ENCODE data around the gene SLC35F2. TPM values are rescaled to one million over a fixed set of nuclear protein-coding genes. Genes with fewer than 3 reads are reported as not detected.

Gene SLC35F2, protein sequence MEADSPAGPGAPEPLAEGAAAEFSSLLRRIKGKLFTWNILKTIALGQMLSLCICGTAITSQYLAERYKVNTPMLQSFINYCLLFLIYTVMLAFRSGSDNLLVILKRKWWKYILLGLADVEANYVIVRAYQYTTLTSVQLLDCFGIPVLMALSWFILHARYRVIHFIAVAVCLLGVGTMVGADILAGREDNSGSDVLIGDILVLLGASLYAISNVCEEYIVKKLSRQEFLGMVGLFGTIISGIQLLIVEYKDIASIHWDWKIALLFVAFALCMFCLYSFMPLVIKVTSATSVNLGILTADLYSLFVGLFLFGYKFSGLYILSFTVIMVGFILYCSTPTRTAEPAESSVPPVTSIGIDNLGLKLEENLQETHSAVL
- 57.7 and 60.4 TPM in 2 replicates for polyA plus RNA-seq (2013)

- H3K4ac ChIP-seq (ENCODE audit: low read depth, low read length): peak within 1 kb of the TSS; percentile 96
These were observed at the start of gene SLC35F2 for GRCh38 chr11:107858217-107859070. SLC35F2 (minus strand) TSS chr11:107858787; CDS start chr11:107858767, 20 bp downstream.

GRCh38 chr11:107908211-107908610 lies 49.6 kb upstream of the SLC35F2 start:
- Histone ChIP-seq H2BK5ac (ENCODE audit: low read depth, low read length, poor library complexity) (no peak overlapping the region), H4K91ac (ENCODE audit: low read depth, low read length) (no peak overlapping the region), H3K4me3 (ENCODE audit: low read depth, low read length) (no peak overlapping the region), H3K9ac (ENCODE audit: low read length) (no peak overlapping the region), H2AFZ (ENCODE audit: insufficient read depth, low read length, poor library complexity) (no peak overlapping the region), H2AK5ac (ENCODE audit: low read length) (no peak overlapping the region), H2BK12ac (ENCODE audit: low read length) (no peak overlapping the region), H3K4me2 (ENCODE audit: low read length) (no peak overlapping the region), H4K12ac (ENCODE audit: low read depth, low read length) (no peak overlapping the region), H3K79me2 (ENCODE audit: control insufficient read depth, insufficient read depth, low read length, poor library complexity) (no peaks in the 10 kb centered on the region), H3K79me1 (ENCODE audit: low read length) (no peaks in the 10 kb centered on the region), H3K23ac (ENCODE audit: low read length) (no peak overlapping the region), H3K9me3 (ENCODE audit: insufficient read depth, low read depth, low read length) (no peaks in the 10 kb centered on the region), H3K36me3 (ENCODE audit: control insufficient read depth in 1 of 2, insufficient read depth in 2 of 2, low read length in 2 of 2) (no peaks in the 10 kb centered on the region), H3K27me3 (ENCODE audit: insufficient read depth, low read length) (no peaks in the 10 kb centered on the region), H2BK120ac (ENCODE audit: insufficient read depth, low read length, poor library complexity) (no peak overlapping the region), H3K4me1 (ENCODE audit: control insufficient read depth in 1 of 2, insufficient read depth in 2 of 2, low read length in 2 of 2) (no peaks in the 10 kb centered on the region), H4K8ac (ENCODE audit: low read depth, low read length) (no peak overlapping the region), H3K18ac (ENCODE audit: low read length) (no peak overlapping the region), H3K27ac (ENCODE audit: low read depth, low read length) (no peak overlapping the region), H3K4ac (ENCODE audit: low read depth, low read length) (no peak overlapping the region), H3K14ac (ENCODE audit: low read length) (no peak overlapping the region)
- WGBS (ENCODE audit: extremely low coverage, insufficient coverage, insufficient read length): no CpG with 5 or more reads among the region's 23 CpGs
- DNase-seq: peak; percentile 15 to 32

More at GRCh38 chr11:107858217-107859070, at the start of gene SLC35F2:
- WGBS (ENCODE audit: extremely low coverage, insufficient coverage, insufficient read length): no CpG with 5 or more reads among the region's 73 CpGs
- H4K12ac ChIP-seq (ENCODE audit: low read depth, low read length): peak within 1 kb of the TSS; percentile 77
- H3K36me3 ChIP-seq (ENCODE audit: control insufficient read depth in 1 of 2, insufficient read depth in 2 of 2, low read length in 2 of 2): no peaks in the 10 kb centered on the region
- peak within 1 kb of the TSS; percentile 80 for H3K18ac ChIP-seq (ENCODE audit: low read length)
- peak within 1 kb of the TSS; percentile 96 for H4K91ac ChIP-seq (ENCODE audit: low read depth, low read length)
- peak within 1 kb of the TSS; percentile 91 for H3K9ac ChIP-seq (ENCODE audit: low read length)
- no peaks in the 10 kb centered on the region for H3K27me3 ChIP-seq (ENCODE audit: insufficient read depth, low read length)
- peak within 1 kb of the TSS; percentile 46 for H2BK12ac ChIP-seq (ENCODE audit: low read length)
- H3K9me3 ChIP-seq (ENCODE audit: insufficient read depth, low read depth, low read length): no peaks in the 10 kb centered on the region
- peak; percentile 52 to 81 for DNase-seq
- H3K27ac ChIP-seq (ENCODE audit: low read depth, low read length): peak within 1 kb of the TSS; percentile 86
- H3K4me3 ChIP-seq (ENCODE audit: low read depth, low read length): peak within 1 kb of the TSS; percentile 94
- H4K8ac ChIP-seq (ENCODE audit: low read depth, low read length): peak within 1 kb of the TSS; percentile 74
- H3K4me1 ChIP-seq (ENCODE audit: control insufficient read depth in 1 of 2, insufficient read depth in 2 of 2, low read length in 2 of 2): peaks cover 0 to 2% of the 10 kb centered on the region in 2 experiments
- peak within 1 kb of the TSS; percentile 87 for H2AFZ ChIP-seq (ENCODE audit: insufficient read depth, low read length, poor library complexity)
- H2BK120ac ChIP-seq (ENCODE audit: insufficient read depth, low read length, poor library complexity): peak within 1 kb of the TSS; percentile 75
- peak within 1 kb of the TSS; percentile 31 for H2AK5ac ChIP-seq (ENCODE audit: low read length)
- peak within 1 kb of the TSS; percentile 58 for H2BK5ac ChIP-seq (ENCODE audit: low read depth, low read length, poor library complexity)
- H3K79me2 ChIP-seq (ENCODE audit: control insufficient read depth, insufficient read depth, low read length, poor library complexity): peaks cover 15% of the 10 kb centered on the region
- peak within 1 kb of the TSS; percentile 73 for H3K4me2 ChIP-seq (ENCODE audit: low read length)
- H3K79me1 ChIP-seq (ENCODE audit: low read length): peaks cover 13% of the 10 kb centered on the region
- H3K23ac ChIP-seq (ENCODE audit: low read length): peak within 1 kb of the TSS; percentile 24
- H3K14ac ChIP-seq (ENCODE audit: low read length): peak within 1 kb of the TSS; percentile 94

- no peak overlapping the region for H2AFZ ChIP-seq (ENCODE audit: insufficient read depth, low read length, poor library complexity)
- no peak overlapping the region for H2BK12ac ChIP-seq (ENCODE audit: low read length)
- no peak overlapping the region for H2BK5ac ChIP-seq (ENCODE audit: low read depth, low read length, poor library complexity)
- no peak overlapping the region for H2BK120ac ChIP-seq (ENCODE audit: insufficient read depth, low read length, poor library complexity)
- no peaks in the 10 kb centered on the region for H3K27me3 ChIP-seq (ENCODE audit: insufficient read depth, low read length)
- no peak overlapping the region for H2AK5ac ChIP-seq (ENCODE audit: low read length)
- no CpG with 5 or more reads among the region's 1 CpG for WGBS (ENCODE audit: extremely low coverage, insufficient coverage, insufficient read length)
- no peaks in the 10 kb centered on the region for H3K79me2 ChIP-seq (ENCODE audit: control insufficient read depth, insufficient read depth, low read length, poor library complexity)
- no peaks in the 10 kb centered on the region for H3K4me1 ChIP-seq (ENCODE audit: control insufficient read depth in 1 of 2, insufficient read depth in 2 of 2, low read length in 2 of 2)
- H3K4ac ChIP-seq (ENCODE audit: low read depth, low read length): no peak overlapping the region
- no peaks in the 10 kb centered on the region for H3K79me1 ChIP-seq (ENCODE audit: low read length)
- no peak overlapping the region for H4K12ac ChIP-seq (ENCODE audit: low read depth, low read length)
- DNase-seq: peak in 1 of 2 donors; percentile 66
- H3K4me2 ChIP-seq (ENCODE audit: low read length): no peak overlapping the region
- no peak overlapping the region for H3K14ac ChIP-seq (ENCODE audit: low read length)
- no peak overlapping the region for H3K27ac ChIP-seq (ENCODE audit: low read depth, low read length)
- H3K9ac ChIP-seq (ENCODE audit: low read length): no peak overlapping the region
- no peak overlapping the region for H4K91ac ChIP-seq (ENCODE audit: low read depth, low read length)
- H3K23ac ChIP-seq (ENCODE audit: low read length): no peak overlapping the region
- no peak overlapping the region for H3K18ac ChIP-seq (ENCODE audit: low read length)
- H3K36me3 ChIP-seq (ENCODE audit: control insufficient read depth in 1 of 2, insufficient read depth in 2 of 2, low read length in 2 of 2): no peaks in the 10 kb centered on the region
- no peaks in the 10 kb centered on the region for H3K9me3 ChIP-seq (ENCODE audit: insufficient read depth, low read depth, low read length)
- H4K8ac ChIP-seq (ENCODE audit: low read depth, low read length): no peak overlapping the region
- no peak overlapping the region for H3K4me3 ChIP-seq (ENCODE audit: low read depth, low read length)
These were observed 39.7 kb upstream of the SLC35F2 start for GRCh38 chr11:107898270-107898669.

- Histone ChIP-seq H3K9me3 (ENCODE audit: insufficient read depth, low read depth, low read length) (no peaks in the 10 kb centered on the region), H3K27ac (ENCODE audit: low read depth, low read length) (peak overlapping the region; percentile 55), H2BK120ac (ENCODE audit: insufficient read depth, low read length, poor library complexity) (no peak overlapping the region), H3K27me3 (ENCODE audit: insufficient read depth, low read length) (no peaks in the 10 kb centered on the region), H3K4me1 (ENCODE audit: control insufficient read depth in 1 of 2, insufficient read depth in 2 of 2, low read length in 2 of 2) (peaks cover 4 to 6% of the 10 kb centered on the region in 2 experiments), H3K9ac (ENCODE audit: low read length) (no peak overlapping the region), H3K79me1 (ENCODE audit: low read length) (peaks cover 4% of the 10 kb centered on the region), H3K4ac (ENCODE audit: low read depth, low read length) (no peak overlapping the region), H4K12ac (ENCODE audit: low read depth, low read length) (no peak overlapping the region), H3K79me2 (ENCODE audit: control insufficient read depth, insufficient read depth, low read length, poor library complexity) (no peaks in the 10 kb centered on the region), H3K4me2 (ENCODE audit: low read length) (no peak overlapping the region), H3K18ac (ENCODE audit: low read length) (no peak overlapping the region), H2BK5ac (ENCODE audit: low read depth, low read length, poor library complexity) (peak overlapping the region; percentile 21), H4K8ac (ENCODE audit: low read depth, low read length) (no peak overlapping the region), H3K4me3 (ENCODE audit: low read depth, low read length) (no peak overlapping the region), H3K23ac (ENCODE audit: low read length) (no peak overlapping the region), H3K36me3 (ENCODE audit: control insufficient read depth in 1 of 2, insufficient read depth in 2 of 2, low read length in 2 of 2) (no peaks in the 10 kb centered on the region), H4K91ac (ENCODE audit: low read depth, low read length) (peak overlapping the region; percentile 57), H3K14ac (ENCODE audit: low read length) (peak overlapping the region; percentile 37), H2AK5ac (ENCODE audit: low read length) (no peak overlapping the region), H2AFZ (ENCODE audit: insufficient read depth, low read length, poor library complexity) (no peak overlapping the region), H2BK12ac (ENCODE audit: low read length) (peak overlapping the region; percentile 18)
- WGBS (ENCODE audit: extremely low coverage, insufficient coverage, insufficient read length): no CpG with 5 or more reads among the region's 3 CpGs
- DNase-seq: peak; percentile 84 to 96
These were observed 23.7 kb upstream of the SLC35F2 start for GRCh38 chr11:107882095-107882820.
